Panc1 (cell line): ENCODE data around the gene GRAMD2A. TPM values are rescaled to one million over a fixed set of nuclear protein-coding genes. Genes with fewer than 3 reads are reported as not detected.
A peak's percentile ranks its signal among the peaks of the same experiment; 100 is the strongest.

Source experiments
- ATAC-seq: fragments of 200-7000 bp; cut with Tn5 transposase; 2 replicates; pipeline ENCODE4 v1.9.1; 2020; ENCODE audit warnings: mild to moderate bottlenecking, moderate library complexity
- BruUV-seq: library from RNA; stranded (reverse); fragments of 400-500 nt; replicated peaks from 2 replicates; lab custom pipeline; 2021; lab: Mats Ljungman, UMichigan
- CTCF ChIA-PET: fragments of 300-600 bp; sonication (Branson Sonifier 250); formaldehyde crosslinking; loops from one replicate; lab custom pipeline; 2022; ENCODE audit warnings: antibody characterized with exemption; lab: Charles Lee
- POLR2A ChIA-PET: fragments of 300-600 bp; sonication (Branson Sonifier 250); formaldehyde crosslinking; loops from one replicate; lab custom pipeline; 2022; ENCODE audit warnings: antibody characterized with exemption; lab: Charles Lee
- DNase-seq: peaks from one replicate; pipeline ENCODE4 v3.0.0-alpha.2; 2010; ENCODE audit warnings: low read depth, low spot score
- H3K27ac ChIP-seq: 2 replicates; pipeline ENCODE4 v1.5.1; 2011; ENCODE audit warnings: mild to moderate bottlenecking, low read length, inconsistent platforms
- H3K27me3 ChIP-seq: fragments of 200-500 bp; sonication (Bioruptor generic); 2 replicates; pipeline ENCODE4 v1.6.0; 2014; ENCODE audit warnings: low read length, inconsistent platforms; ENCODE audit not compliant: control insufficient read depth, insufficient read depth
- H3K36me3 ChIP-seq: fragments of 200-500 bp; sonication (Bioruptor generic); 2 replicates; pipeline ENCODE4 v1.5.1; 2014; ENCODE audit warnings: inconsistent platforms, mild to moderate bottlenecking, low read length, moderate library complexity; ENCODE audit not compliant: control insufficient read depth, insufficient read depth
- H3K4me1 ChIP-seq: 2 replicates; pipeline ENCODE4 v1.5.1; 2011; ENCODE audit warnings: inconsistent platforms, mild to moderate bottlenecking, low read length, moderate library complexity; ENCODE audit not compliant: control insufficient read depth, insufficient read depth
- H3K4me3 ChIP-seq, 2 experiments: 2 replicates each; pipeline ENCODE4 v1.5.1; 2011 to 2012; ENCODE audit warnings: low read depth in 2 of 2, low read length in 2 of 2, mild to moderate bottlenecking in 2 of 2, inconsistent platforms in 1 of 2, moderate library complexity in 1 of 2
- H3K9me3 ChIP-seq: fragments of 200-500 bp; sonication (Bioruptor generic); 2 replicates; pipeline ENCODE4 v1.5.1; 2014; ENCODE audit warnings: low read depth, mild to moderate bottlenecking, inconsistent platforms, low read length, moderate library complexity; ENCODE audit not compliant: control insufficient read depth, insufficient read depth
- POLR2AphosphoS5 ChIP-seq: IDR thresholded peaks from 2 replicates; pipeline ENCODE4 v1.6.1; 2012; ENCODE audit warnings: mild to moderate bottlenecking, low read depth, low read length, moderate library complexity
- SIN3A ChIP-seq: IDR thresholded peaks from 2 replicates; pipeline ENCODE4 v1.6.1; 2012; ENCODE audit warnings: low read depth, mild to moderate bottlenecking, low read length, moderate library complexity, borderline replicate concordance; ENCODE audit not compliant: insufficient read depth
- TCF7L2 ChIP-seq: IDR thresholded peaks from 2 replicates; pipeline ENCODE4 v1.6.1; 2011; ENCODE audit warnings: mild to moderate bottlenecking, low read depth, low read length, inconsistent platforms
- in situ Hi-C: cut with HindIII; loops from 2 replicates; pipeline ENCODE4 v1.10.0; 2016; ENCODE audit warnings: low sequenced_read_pairs, low pct_unique_long_range_greater_than_20kb
- intact Hi-C: fragments of 100-400 bp; cut with micrococcal nuclease; formaldehyde crosslinking; loops from one replicate; pipeline ENCODE4 v1.10.0; 2022; ENCODE audit not compliant: unreplicated experiment
- total RNA-seq: library from RNA; stranded (reverse); gene quantifications from one replicate; pipeline ENCODE4 v1.2.1, GENCODE V29; 2021; ENCODE audit not compliant: unreplicated experiment
- TF ChIP-seq, protein P1 (sequence below): fragments of 450-650 bp; IDR thresholded peaks from 2 replicates; pipeline ENCODE4 v1.5.1; 2017; ENCODE audit warnings: mild to moderate bottlenecking
- TF ChIP-seq, protein P2 (sequence below), 2 experiments: IDR thresholded peaks; 2 replicates each; pipeline ENCODE4 v1.6.1; 2011 to 2012; ENCODE audit warnings: low read depth in 2 of 2, control low read depth in 1 of 2, low read length in 1 of 2, mild to moderate bottlenecking in 1 of 2, moderate library complexity in 1 of 2; ENCODE audit not compliant: insufficient read depth in 1 of 2

The GRAMD2A gene
- total RNA-seq, 1 experiment from 2014 or later: 1.3 TPM

- peak; percentile 90 for DNase-seq
- ChIA-PET CTCF (no interaction called here), POLR2A (interaction anchor here (1.1 kb wide), 1 partner anchor 39 kb away, joined by 4 read pairs; no protein-coding TSS in a partner anchor)
- Histone ChIP-seq H3K4me3 (peak within 1 kb of the TSS; percentile 84 to 97), H3K27ac (peak within 1 kb of the TSS; percentile 96), H3K9me3 (no peaks in the 10 kb centered on the region), H3K27me3 (no peaks in the 10 kb centered on the region), H3K36me3 (peaks cover 9% of the 10 kb centered on the region), H3K4me1 (peaks cover 19% of the 10 kb centered on the region)
- BruUV-seq: no TSS peak
- in situ Hi-C loops: no loop called here
- peak; percentile 83 for TF ChIP-seq TCF7L2
- TF ChIP-seq, protein P1, sequence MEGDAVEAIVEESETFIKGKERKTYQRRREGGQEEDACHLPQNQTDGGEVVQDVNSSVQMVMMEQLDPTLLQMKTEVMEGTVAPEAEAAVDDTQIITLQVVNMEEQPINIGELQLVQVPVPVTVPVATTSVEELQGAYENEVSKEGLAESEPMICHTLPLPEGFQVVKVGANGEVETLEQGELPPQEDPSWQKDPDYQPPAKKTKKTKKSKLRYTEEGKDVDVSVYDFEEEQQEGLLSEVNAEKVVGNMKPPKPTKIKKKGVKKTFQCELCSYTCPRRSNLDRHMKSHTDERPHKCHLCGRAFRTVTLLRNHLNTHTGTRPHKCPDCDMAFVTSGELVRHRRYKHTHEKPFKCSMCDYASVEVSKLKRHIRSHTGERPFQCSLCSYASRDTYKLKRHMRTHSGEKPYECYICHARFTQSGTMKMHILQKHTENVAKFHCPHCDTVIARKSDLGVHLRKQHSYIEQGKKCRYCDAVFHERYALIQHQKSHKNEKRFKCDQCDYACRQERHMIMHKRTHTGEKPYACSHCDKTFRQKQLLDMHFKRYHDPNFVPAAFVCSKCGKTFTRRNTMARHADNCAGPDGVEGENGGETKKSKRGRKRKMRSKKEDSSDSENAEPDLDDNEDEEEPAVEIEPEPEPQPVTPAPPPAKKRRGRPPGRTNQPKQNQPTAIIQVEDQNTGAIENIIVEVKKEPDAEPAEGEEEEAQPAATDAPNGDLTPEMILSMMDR: no peak
- TF ChIP-seq, protein P2, sequence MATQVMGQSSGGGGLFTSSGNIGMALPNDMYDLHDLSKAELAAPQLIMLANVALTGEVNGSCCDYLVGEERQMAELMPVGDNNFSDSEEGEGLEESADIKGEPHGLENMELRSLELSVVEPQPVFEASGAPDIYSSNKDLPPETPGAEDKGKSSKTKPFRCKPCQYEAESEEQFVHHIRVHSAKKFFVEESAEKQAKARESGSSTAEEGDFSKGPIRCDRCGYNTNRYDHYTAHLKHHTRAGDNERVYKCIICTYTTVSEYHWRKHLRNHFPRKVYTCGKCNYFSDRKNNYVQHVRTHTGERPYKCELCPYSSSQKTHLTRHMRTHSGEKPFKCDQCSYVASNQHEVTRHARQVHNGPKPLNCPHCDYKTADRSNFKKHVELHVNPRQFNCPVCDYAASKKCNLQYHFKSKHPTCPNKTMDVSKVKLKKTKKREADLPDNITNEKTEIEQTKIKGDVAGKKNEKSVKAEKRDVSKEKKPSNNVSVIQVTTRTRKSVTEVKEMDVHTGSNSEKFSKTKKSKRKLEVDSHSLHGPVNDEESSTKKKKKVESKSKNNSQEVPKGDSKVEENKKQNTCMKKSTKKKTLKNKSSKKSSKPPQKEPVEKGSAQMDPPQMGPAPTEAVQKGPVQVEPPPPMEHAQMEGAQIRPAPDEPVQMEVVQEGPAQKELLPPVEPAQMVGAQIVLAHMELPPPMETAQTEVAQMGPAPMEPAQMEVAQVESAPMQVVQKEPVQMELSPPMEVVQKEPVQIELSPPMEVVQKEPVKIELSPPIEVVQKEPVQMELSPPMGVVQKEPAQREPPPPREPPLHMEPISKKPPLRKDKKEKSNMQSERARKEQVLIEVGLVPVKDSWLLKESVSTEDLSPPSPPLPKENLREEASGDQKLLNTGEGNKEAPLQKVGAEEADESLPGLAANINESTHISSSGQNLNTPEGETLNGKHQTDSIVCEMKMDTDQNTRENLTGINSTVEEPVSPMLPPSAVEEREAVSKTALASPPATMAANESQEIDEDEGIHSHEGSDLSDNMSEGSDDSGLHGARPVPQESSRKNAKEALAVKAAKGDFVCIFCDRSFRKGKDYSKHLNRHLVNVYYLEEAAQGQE (IDR thresholded peaks at IDR 0.05; ENCODE audit: insufficient read depth in 1 of 2, low read depth in 2 of 2, low read length in 1 of 2): peak in 1 of 2 experiments; percentile 76; a peak in 1 of 4 replicates
- peak; percentile 85; the same call in 1 of the 2 replicates for TF ChIP-seq SIN3A
- TF ChIP-seq POLR2AphosphoS5: peak; percentile 99
- ATAC-seq: peak; percentile 80
- intact Hi-C loops: no loop called here
Observed at GRCh38 chr15:72231066-72231832, 33.7 kb upstream of the GRAMD2A start, which contains the start of gene PKM. Gene PKM (minus strand): TSS chr15:72231190. CDS start chr15:72219097, 12,093 bp downstream.

- in situ Hi-C loops (no loop called here), intact Hi-C loops (no loop called here)
- no peak for DNase-seq
- Histone ChIP-seq H3K27me3 (no peaks in the 10 kb centered on the region), H3K4me3 (peak overlapping the region; percentile 84 to 97), H3K9me3 (no peaks in the 10 kb centered on the region), H3K27ac (peak overlapping the region; percentile 96), H3K36me3 (peaks cover 15% of the 10 kb centered on the region), H3K4me1 (peaks cover 28% of the 10 kb centered on the region)
- CTCF ChIA-PET: interaction anchor here (0.7 kb wide), 1 partner anchor 77 kb away, joined by 3 read pairs; no protein-coding TSS in a partner anchor
- POLR2A ChIA-PET: interaction anchor here (0.6 kb wide), 1 partner anchor 28 kb away, joined by 5 read pairs; no protein-coding TSS in a partner anchor
- TF ChIP-seq SIN3A: no peak
- TF ChIP-seq POLR2AphosphoS5: no peak; the same call in 1 of the 2 replicates
- TF ChIP-seq, protein P1: no peak
- TF ChIP-seq, protein P2 (IDR thresholded peaks at IDR 0.05; ENCODE audit: insufficient read depth in 1 of 2, low read depth in 2 of 2, low read length in 1 of 2): no peak
- no peak for TF ChIP-seq TCF7L2
- BruUV-seq: no TSS peak
- ATAC-seq: peak; percentile 48
Observed at GRCh38 chr15:72230197-72231065, 32.8 kb upstream of the GRAMD2A start.
